Measurements from ENCODE around the gene SPIRE1.

Gene SPIRE1

GRCh38 chr18:12478269-12479047 lies 179.4 kb downstream of the SPIRE1 start:
- TF ChIP-seq JUND (IDR thresholded peaks at IDR 0.05; ENCODE audit: low read depth) = no peak
- in situ Hi-C loops (cut with HindIII; ENCODE audit: low pct_unique_long_range_greater_than_20kb, low sequenced_read_pairs) = no loop called here
- no peak for DNase-seq (ENCODE audit: low read depth in 1 of 2, low spot score in 1 of 2)

- in situ Hi-C loops (cut with HindIII; ENCODE audit: low pct_unique_long_range_greater_than_20kb, low sequenced_read_pairs) = no loop called here
- no peak for TF ChIP-seq JUND (IDR thresholded peaks at IDR 0.05; ENCODE audit: low read depth)
- DNase-seq (ENCODE audit: low read depth in 1 of 2, low spot score in 1 of 2) = no peak
These were observed 180.3 kb downstream of the SPIRE1 start for GRCh38 chr18:12477606-12478005.

GRCh38 chr18:12476955-12477354 lies 181.0 kb downstream of the SPIRE1 start:
- DNase-seq (ENCODE audit: low read depth in 1 of 2, low spot score in 1 of 2) = no peak
- TF ChIP-seq JUND (IDR thresholded peaks at IDR 0.05; ENCODE audit: low read depth) = no peak
- in situ Hi-C loops (cut with HindIII; ENCODE audit: low pct_unique_long_range_greater_than_20kb, low sequenced_read_pairs) = no loop called here

- in situ Hi-C loops (cut with HindIII; ENCODE audit: low pct_unique_long_range_greater_than_20kb, low sequenced_read_pairs) = no loop called here
- TF ChIP-seq JUND (IDR thresholded peaks at IDR 0.05; ENCODE audit: low read depth) = no peak
- DNase-seq (ENCODE audit: low read depth in 1 of 2, low spot score in 1 of 2) = no peak
These were observed 183.0 kb downstream of the SPIRE1 start for GRCh38 chr18:12474876-12475275.

GRCh38 chr18:12474146-12474545 lies 183.8 kb downstream of the SPIRE1 start:
- DNase-seq (ENCODE audit: low read depth in 1 of 2, low spot score in 1 of 2) = no peak
- in situ Hi-C loops (cut with HindIII; ENCODE audit: low pct_unique_long_range_greater_than_20kb, low sequenced_read_pairs) = no loop called here

GRCh38 chr18:12470382-12471075 lies 187.4 kb downstream of the SPIRE1 start:
- DNase-seq (ENCODE audit: low read depth in 1 of 2, low spot score in 1 of 2) = peak in 1 of 2 experiments; percentile 38
- in situ Hi-C loops (cut with HindIII; ENCODE audit: low pct_unique_long_range_greater_than_20kb, low sequenced_read_pairs) = no loop called here
- no peak for TF ChIP-seq JUND (IDR thresholded peaks at IDR 0.05; ENCODE audit: low read depth)

More at GRCh38 chr18:12474146-12474545, 183.8 kb downstream of the SPIRE1 start:
- no peak for TF ChIP-seq JUND (IDR thresholded peaks at IDR 0.05; ENCODE audit: low read depth)

- no peak for DNase-seq (ENCODE audit: low read depth in 1 of 2, low spot score in 1 of 2)
- in situ Hi-C loops (cut with HindIII; ENCODE audit: low pct_unique_long_range_greater_than_20kb, low sequenced_read_pairs) = no loop called here
- TF ChIP-seq JUND (IDR thresholded peaks at IDR 0.05; ENCODE audit: low read depth) = no peak
These were observed 189.5 kb downstream of the SPIRE1 start for GRCh38 chr18:12468445-12468844.

- TF ChIP-seq JUND (IDR thresholded peaks at IDR 0.05; ENCODE audit: low read depth) = no peak
- in situ Hi-C loops (cut with HindIII; ENCODE audit: low pct_unique_long_range_greater_than_20kb, low sequenced_read_pairs) = no loop called here
These were observed 193.2 kb downstream of the SPIRE1 start for GRCh38 chr18:12464731-12465130.

GRCh38 chr18:12463191-12463590 lies 194.7 kb downstream of the SPIRE1 start:
- no peak for TF ChIP-seq JUND (IDR thresholded peaks at IDR 0.05; ENCODE audit: low read depth)
- in situ Hi-C loops (cut with HindIII; ENCODE audit: low pct_unique_long_range_greater_than_20kb, low sequenced_read_pairs) = no loop called here
- no peak for DNase-seq (ENCODE audit: low read depth in 1 of 2, low spot score in 1 of 2)

More at GRCh38 chr18:12464731-12465130, 193.2 kb downstream of the SPIRE1 start:
- DNase-seq (ENCODE audit: low read depth in 1 of 2, low spot score in 1 of 2) = no peak

- in situ Hi-C loops (cut with HindIII; ENCODE audit: low pct_unique_long_range_greater_than_20kb, low sequenced_read_pairs) = no loop called here
- no peak for TF ChIP-seq JUND (IDR thresholded peaks at IDR 0.05; ENCODE audit: low read depth)
- no peak for DNase-seq (ENCODE audit: low read depth in 1 of 2, low spot score in 1 of 2)
These were observed 195.7 kb downstream of the SPIRE1 start for GRCh38 chr18:12462242-12462641.

GRCh38 chr18:12461326-12461725 lies 196.6 kb downstream of the SPIRE1 start:
- no peak for TF ChIP-seq JUND (IDR thresholded peaks at IDR 0.05; ENCODE audit: low read depth)
- in situ Hi-C loops (cut with HindIII; ENCODE audit: low pct_unique_long_range_greater_than_20kb, low sequenced_read_pairs) = no loop called here

GRCh38 chr18:12460874-12461273 lies 197.0 kb downstream of the SPIRE1 start:
- no peak for TF ChIP-seq JUND (IDR thresholded peaks at IDR 0.05; ENCODE audit: low read depth)
- no peak for DNase-seq (ENCODE audit: low read depth in 1 of 2, low spot score in 1 of 2)
- in situ Hi-C loops (cut with HindIII; ENCODE audit: low pct_unique_long_range_greater_than_20kb, low sequenced_read_pairs) = no loop called here

More at GRCh38 chr18:12461326-12461725, 196.6 kb downstream of the SPIRE1 start:
- no peak for DNase-seq (ENCODE audit: low read depth in 1 of 2, low spot score in 1 of 2)

GRCh38 chr18:12458771-12459170 lies 199.1 kb downstream of the SPIRE1 start:
- in situ Hi-C loops (cut with HindIII; ENCODE audit: low pct_unique_long_range_greater_than_20kb, low sequenced_read_pairs) = no loop called here
- no peak for TF ChIP-seq JUND (IDR thresholded peaks at IDR 0.05; ENCODE audit: low read depth)
- no peak for DNase-seq (ENCODE audit: low read depth in 1 of 2, low spot score in 1 of 2)
